ENCODE measurements around the gene HES2.

DNA sequence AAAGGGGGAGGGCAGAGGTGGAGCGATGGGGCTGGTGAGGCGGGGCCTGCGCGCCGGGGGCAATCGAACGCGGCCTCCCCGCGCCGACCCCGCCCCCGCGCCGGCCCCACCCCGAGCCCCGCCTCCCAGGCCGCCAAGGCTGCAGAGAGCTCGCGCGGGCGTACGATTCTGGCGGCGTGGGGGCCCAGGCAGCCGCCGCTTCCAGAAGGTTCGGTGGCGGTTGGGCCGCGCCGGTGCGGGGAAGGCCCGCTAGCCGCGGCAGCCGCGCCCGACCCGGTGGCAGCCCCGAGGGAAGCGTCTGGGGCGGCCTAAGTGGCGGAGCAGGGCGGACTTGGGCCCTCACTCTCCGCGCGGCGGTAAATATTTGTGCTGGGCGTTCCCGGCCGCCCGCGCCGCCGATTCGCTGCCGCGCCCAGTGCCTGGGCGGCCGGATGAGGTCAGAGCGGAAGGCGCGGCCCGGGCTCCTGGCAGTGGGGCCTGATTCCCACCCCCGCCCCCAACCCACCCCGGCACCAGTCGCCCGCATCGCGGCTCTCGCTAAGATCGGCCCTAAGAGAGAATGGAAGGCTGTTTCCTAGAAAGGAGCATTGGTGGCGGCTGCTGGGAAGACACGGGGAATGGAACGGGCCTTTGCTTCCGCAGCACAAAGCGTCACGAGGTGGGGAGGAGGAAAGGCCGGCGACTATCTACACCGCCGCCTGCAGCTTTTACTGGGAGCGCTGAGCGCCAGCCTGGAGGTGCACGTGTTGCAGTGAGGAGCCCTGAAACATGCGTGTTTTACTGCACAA is 26.1 kb downstream of the HES2 start, which contains the start of gene ACOT7:
- peak; percentile 36 to 86 for TF ChIP-seq POLR2A (IDR thresholded peaks at IDR 0.05)
- TF ChIP-seq, protein P1, sequence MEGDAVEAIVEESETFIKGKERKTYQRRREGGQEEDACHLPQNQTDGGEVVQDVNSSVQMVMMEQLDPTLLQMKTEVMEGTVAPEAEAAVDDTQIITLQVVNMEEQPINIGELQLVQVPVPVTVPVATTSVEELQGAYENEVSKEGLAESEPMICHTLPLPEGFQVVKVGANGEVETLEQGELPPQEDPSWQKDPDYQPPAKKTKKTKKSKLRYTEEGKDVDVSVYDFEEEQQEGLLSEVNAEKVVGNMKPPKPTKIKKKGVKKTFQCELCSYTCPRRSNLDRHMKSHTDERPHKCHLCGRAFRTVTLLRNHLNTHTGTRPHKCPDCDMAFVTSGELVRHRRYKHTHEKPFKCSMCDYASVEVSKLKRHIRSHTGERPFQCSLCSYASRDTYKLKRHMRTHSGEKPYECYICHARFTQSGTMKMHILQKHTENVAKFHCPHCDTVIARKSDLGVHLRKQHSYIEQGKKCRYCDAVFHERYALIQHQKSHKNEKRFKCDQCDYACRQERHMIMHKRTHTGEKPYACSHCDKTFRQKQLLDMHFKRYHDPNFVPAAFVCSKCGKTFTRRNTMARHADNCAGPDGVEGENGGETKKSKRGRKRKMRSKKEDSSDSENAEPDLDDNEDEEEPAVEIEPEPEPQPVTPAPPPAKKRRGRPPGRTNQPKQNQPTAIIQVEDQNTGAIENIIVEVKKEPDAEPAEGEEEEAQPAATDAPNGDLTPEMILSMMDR (IDR thresholded peaks at IDR 0.05) = peak in 1 of 6 experiments; percentile 16

All from adrenal gland (tissue), 5 donors.